Loucy (cell line): ENCODE results near the gene ENPP3.

Experiments used
- H2AFZ ChIP-seq: fragments of 200-600 bp; sonication (generic); 2 replicates; pipeline ENCODE4 v1.6.0; 2016; ENCODE audit warnings: antibody characterized with exemption, mild to moderate bottlenecking, low read length, moderate library complexity
- H3F3A ChIP-seq: fragments of 200-600 bp; 2 replicates; pipeline ENCODE4 v1.6.0; 2016; ENCODE audit warnings: antibody characterized with exemption, low read depth, mild to moderate bottlenecking
- H3K27me3 ChIP-seq: fragments of 200-600 bp; sonication (generic); 2 replicates; pipeline ENCODE4 v1.6.1; 2014; ENCODE audit warnings: low read length, mild to moderate bottlenecking; ENCODE audit not compliant: insufficient read depth, poor library complexity, severe bottlenecking
- H3K36me3 ChIP-seq: fragments of 200-600 bp; sonication (generic); 2 replicates; pipeline ENCODE4 v1.6.1; 2016; ENCODE audit warnings: low read length; ENCODE audit not compliant: insufficient read depth
- H3K4me1 ChIP-seq: fragments of 200-600 bp; sonication (generic); 2 replicates; pipeline ENCODE4 v1.5.1; 2014; ENCODE audit warnings: low read length, mild to moderate bottlenecking; ENCODE audit not compliant: insufficient read depth, poor library complexity, severe bottlenecking
- H3K4me2 ChIP-seq: fragments of 200-600 bp; sonication (generic); 2 replicates; pipeline ENCODE4 v1.6.0; 2014; ENCODE audit warnings: antibody characterized with exemption, low read length, low read depth, mild to moderate bottlenecking; ENCODE audit not compliant: poor library complexity, severe bottlenecking
- H3K4me3 ChIP-seq: fragments of 200-600 bp; sonication (generic); 2 replicates; pipeline ENCODE4 v1.5.1; 2014; ENCODE audit warnings: low read length, mild to moderate bottlenecking, mixed read lengths; ENCODE audit not compliant: poor library complexity, severe bottlenecking
- H3K79me2 ChIP-seq: fragments of 200-600 bp; sonication (generic); 2 replicates; pipeline ENCODE4 v1.6.1; 2014; ENCODE audit warnings: low read length; ENCODE audit not compliant: insufficient read depth
- H3K9ac ChIP-seq: fragments of 200-600 bp; sonication (generic); 2 replicates; pipeline ENCODE4 v1.6.0; 2014; ENCODE audit warnings: mild to moderate bottlenecking, low read depth, low read length, moderate library complexity; ENCODE audit not compliant: poor library complexity, severe bottlenecking
- H3K9me2 ChIP-seq: fragments of 200-600 bp; sonication (generic); replicated peaks from 2 replicates; pipeline ENCODE4 v1.6.1; 2016; ENCODE audit warnings: low read depth, low read length, mixed read lengths
- H3K9me3 ChIP-seq: fragments of 200-600 bp; sonication (generic); 2 replicates; pipeline ENCODE4 v1.6.1; 2014; ENCODE audit warnings: mild to moderate bottlenecking, antibody characterized with exemption, low read length, low read depth; ENCODE audit not compliant: insufficient read depth
- H4K20me1 ChIP-seq: fragments of 200-600 bp; sonication (generic); 2 replicates; pipeline ENCODE4 v1.6.0; 2014; ENCODE audit warnings: antibody characterized with exemption, low read length, mild to moderate bottlenecking; ENCODE audit not compliant: insufficient read depth, poor library complexity, severe bottlenecking
- EZH2phosphoT487 ChIP-seq: fragments of 200-600 bp; IDR thresholded peaks from 2 replicates; pipeline ENCODE4 v1.6.1; 2018; ENCODE audit warnings: antibody characterized with exemption, mild to moderate bottlenecking, moderate library complexity, borderline replicate concordance
- TF ChIP-seq, protein P1 (sequence below): fragments of 200-600 bp; sonication (generic); conservative IDR thresholded peaks from 2 replicates; pipeline ENCODE4 v1.5.1; 2014; ENCODE audit warnings: mild to moderate bottlenecking, antibody characterized with exemption, low read length

The ENPP3 gene

DNA sequence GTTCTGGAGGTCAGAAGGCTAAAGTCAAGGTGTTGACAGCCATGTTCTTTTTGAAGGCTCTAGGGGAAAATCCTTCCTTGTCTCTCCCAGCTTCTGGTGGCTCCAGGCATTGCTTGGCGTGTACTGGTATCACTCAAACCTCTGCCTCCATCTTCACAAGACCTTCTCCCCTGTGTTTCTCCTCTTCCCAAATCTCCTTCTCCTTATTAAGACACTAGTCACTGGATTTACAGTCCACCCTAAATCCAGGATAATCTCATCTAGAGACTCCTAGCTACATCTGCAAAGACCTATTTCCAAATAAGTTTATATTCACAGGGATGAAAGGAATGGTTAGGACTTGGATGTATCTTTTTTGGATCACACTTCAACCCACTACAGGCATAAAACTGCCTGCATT, 99.7 kb downstream of the ENPP3 start:
- H3K36me3 ChIP-seq: no peaks in the 10 kb centered on the region

DNA sequence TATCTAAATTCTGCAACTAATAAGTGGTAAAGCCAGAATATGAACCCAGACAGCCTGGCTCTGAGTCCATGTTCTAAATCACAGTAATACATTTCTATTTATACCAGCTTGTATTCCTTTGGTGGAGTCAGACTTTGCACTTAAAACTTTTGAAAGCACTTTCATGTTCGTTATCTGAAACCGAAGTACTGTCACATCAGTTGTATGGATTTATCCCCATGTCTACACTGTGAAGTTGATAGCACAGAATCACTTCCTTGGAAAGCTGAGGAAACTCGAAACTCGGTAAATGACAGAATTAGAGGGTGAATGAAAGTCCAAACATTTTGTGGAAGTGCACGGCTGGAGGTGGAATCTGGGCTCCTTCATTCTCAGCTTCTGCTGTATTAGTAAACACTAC, 102.0 kb downstream of the ENPP3 start:
- Histone ChIP-seq H3K9ac (no peak overlapping the region), H2AFZ (no peak overlapping the region), H3K9me3 (no peaks in the 10 kb centered on the region), H3K27me3 (peaks cover 8% of the 10 kb centered on the region), H3K36me3 (no peaks in the 10 kb centered on the region), H3F3A (no peaks in the 10 kb centered on the region), H4K20me1 (no peaks in the 10 kb centered on the region), H3K4me3 (no peak overlapping the region), H3K9me2 (no peaks in the 10 kb centered on the region), H3K4me1 (no peaks in the 10 kb centered on the region), H3K79me2 (no peaks in the 10 kb centered on the region), H3K4me2 (no peak overlapping the region)
- no peak for TF ChIP-seq EZH2phosphoT487
- TF ChIP-seq, protein P1, sequence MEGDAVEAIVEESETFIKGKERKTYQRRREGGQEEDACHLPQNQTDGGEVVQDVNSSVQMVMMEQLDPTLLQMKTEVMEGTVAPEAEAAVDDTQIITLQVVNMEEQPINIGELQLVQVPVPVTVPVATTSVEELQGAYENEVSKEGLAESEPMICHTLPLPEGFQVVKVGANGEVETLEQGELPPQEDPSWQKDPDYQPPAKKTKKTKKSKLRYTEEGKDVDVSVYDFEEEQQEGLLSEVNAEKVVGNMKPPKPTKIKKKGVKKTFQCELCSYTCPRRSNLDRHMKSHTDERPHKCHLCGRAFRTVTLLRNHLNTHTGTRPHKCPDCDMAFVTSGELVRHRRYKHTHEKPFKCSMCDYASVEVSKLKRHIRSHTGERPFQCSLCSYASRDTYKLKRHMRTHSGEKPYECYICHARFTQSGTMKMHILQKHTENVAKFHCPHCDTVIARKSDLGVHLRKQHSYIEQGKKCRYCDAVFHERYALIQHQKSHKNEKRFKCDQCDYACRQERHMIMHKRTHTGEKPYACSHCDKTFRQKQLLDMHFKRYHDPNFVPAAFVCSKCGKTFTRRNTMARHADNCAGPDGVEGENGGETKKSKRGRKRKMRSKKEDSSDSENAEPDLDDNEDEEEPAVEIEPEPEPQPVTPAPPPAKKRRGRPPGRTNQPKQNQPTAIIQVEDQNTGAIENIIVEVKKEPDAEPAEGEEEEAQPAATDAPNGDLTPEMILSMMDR: no peak

More for the DNA sequence above, 99.7 kb downstream of the ENPP3 start:
- H2AFZ ChIP-seq: no peak overlapping the region
- no peaks in the 10 kb centered on the region for H3K9me3 ChIP-seq
- no peaks in the 10 kb centered on the region for H4K20me1 ChIP-seq
- H3K79me2 ChIP-seq: no peaks in the 10 kb centered on the region
- H3K4me1 ChIP-seq: no peaks in the 10 kb centered on the region
- no peak overlapping the region for H3K4me3 ChIP-seq
- no peak for TF ChIP-seq EZH2phosphoT487
- TF ChIP-seq, protein P1: no peak
- H3F3A ChIP-seq: no peaks in the 10 kb centered on the region
- H3K9ac ChIP-seq: no peak overlapping the region
- peaks cover 8% of the 10 kb centered on the region for H3K27me3 ChIP-seq
- H3K4me2 ChIP-seq: no peak overlapping the region
- H3K9me2 ChIP-seq: no peaks in the 10 kb centered on the region

DNA sequence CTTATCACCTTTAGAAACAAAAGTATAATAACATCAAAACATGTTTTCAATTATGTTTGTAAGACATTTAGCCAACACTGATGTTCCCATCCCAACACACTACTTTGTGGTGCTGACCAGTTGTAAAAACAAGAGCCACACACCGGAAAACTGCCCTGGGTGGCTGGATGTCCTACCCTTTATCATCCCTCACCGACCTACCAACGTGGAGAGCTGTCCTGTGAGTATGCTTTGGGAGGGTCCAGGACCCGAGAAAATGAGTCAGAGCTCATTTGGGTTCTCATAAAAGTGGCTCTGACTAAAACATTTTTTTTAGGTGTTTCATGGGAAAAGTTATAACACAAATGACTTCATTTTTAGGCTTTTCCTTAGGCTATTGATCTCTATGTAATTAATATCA, 103.1 kb downstream of the ENPP3 start:
- H2AFZ ChIP-seq: no peak overlapping the region

More for the DNA sequence above, 103.1 kb downstream of the ENPP3 start:
- no peaks in the 10 kb centered on the region for H4K20me1 ChIP-seq
- H3K4me1 ChIP-seq: no peaks in the 10 kb centered on the region
- no peak for TF ChIP-seq EZH2phosphoT487
- TF ChIP-seq, protein P1: no peak
- H3K4me3 ChIP-seq: no peak overlapping the region
- peaks cover 8% of the 10 kb centered on the region for H3K27me3 ChIP-seq
- H3F3A ChIP-seq: no peaks in the 10 kb centered on the region
- no peak overlapping the region for H3K9ac ChIP-seq
- H3K4me2 ChIP-seq: no peak overlapping the region
- H3K9me2 ChIP-seq: no peaks in the 10 kb centered on the region
- H3K36me3 ChIP-seq: no peaks in the 10 kb centered on the region
- H3K79me2 ChIP-seq: no peaks in the 10 kb centered on the region
- H3K9me3 ChIP-seq: no peaks in the 10 kb centered on the region
